Heart left ventricle (tissue), 16 donors: Measurements from ENCODE around the gene CYB5R4. TPM values are rescaled to one million over a fixed set of nuclear protein-coding genes. Genes with fewer than 3 reads are reported as not detected.

Experiments
- ATAC-seq, 4 donors: fragments of 200-7000 bp; cut with Tn5 transposase; one replicate each; pipeline ENCODE4 v1.9.1; 2020 to 2022; ENCODE audit warnings: moderate library complexity in 4 of 4, mild to moderate bottlenecking in 3 of 4, moderate number of reproducible peaks in 1 of 4
- DNase-seq, 5 donors: peaks; one replicate each; pipeline ENCODE4 v3.0.0-alpha.2; 2020
- H3K27ac ChIP-seq, 12 donors: fragments of 200-600 bp; sonication (generic) in 4 of 12; one replicate each; pipeline versions ENCODE4 v1.5.0 to v1.8.0; 2016 to 2022; ENCODE audit warnings: mild to moderate bottlenecking in 2 of 12
- H3K27me3 ChIP-seq, 9 donors: fragments of 200-600 bp; sonication (generic) in 2 of 9; one replicate each; pipeline versions ENCODE4 v1.5.1 to v1.8.0; 2016 to 2022; ENCODE audit warnings: mild to moderate bottlenecking in 3 of 9
- H3K36me3 ChIP-seq, 9 donors: fragments of 200-600 bp; sonication (generic) in 2 of 9; one replicate each; pipeline versions ENCODE4 v1.5.0 to v1.8.0; 2018 to 2022; ENCODE audit warnings: mild to moderate bottlenecking in 2 of 9
- H3K4me1 ChIP-seq, 12 donors: fragments of 200-600 bp; sonication (generic) in 4 of 12; one replicate each; pipeline versions ENCODE4 v1.5.0 to v1.8.0; 2016 to 2022; ENCODE audit warnings: mild to moderate bottlenecking in 3 of 12
- H3K4me3 ChIP-seq, 12 donors: fragments of 200-600 bp; sonication (generic) in 4 of 12; one replicate each; pipeline versions ENCODE4 v1.5.0 to v1.8.0; 2017 to 2022; ENCODE audit warnings: mild to moderate bottlenecking in 9 of 12, moderate library complexity in 4 of 12
- H3K9me3 ChIP-seq, 12 donors: fragments of 200-600 bp; sonication (generic) in 4 of 12; one replicate each; pipeline versions ENCODE4 v1.5.0 to v1.8.0; 2016 to 2022; ENCODE audit warnings: mild to moderate bottlenecking in 1 of 12
- POLR2A ChIP-seq, 2 donors: fragments of 450-650 bp; IDR thresholded peaks; one replicate each; pipeline ENCODE4 v1.6.1; 2017; ENCODE audit warnings: antibody characterized with exemption in 2 of 2, mild to moderate bottlenecking in 2 of 2, moderate library complexity in 2 of 2
- WGBS, 4 donors: extraction: QIAGEN DNeasy Blood & Tissue Kit in 2 of 4; methylation state at CpG; one replicate each; pipeline versions ENCODE4 v1.1.5 to v1.1.7; 2013 to 2018; 5-methylcytosine and 5-hydroxymethylcytosine counted together
- intact Hi-C, 10 donors: fragments of 100-400 bp; cut with DNase I; formaldehyde crosslinking; loops; one replicate each; pipeline versions ENCODE4 v1.11.1 to v1.14.2; 2022
- polyA plus RNA-seq, 2 donors: library from polyadenylated mRNA; stranded (reverse); fragments of 200-250 nt; gene quantifications; one replicate each; pipeline ENCODE4 v1.2.3, GENCODE V29; 2013
- total RNA-seq, 9 donors: library from RNA; depleted of rRNA in 2 of 9; stranded (reverse); fragments of >200 nt in 2 of 9; fragmentation: NEBNext Ultra II Directional in 3 of 9; extraction: Animal tissue kit (Norgen Biotek cat#: 25700) in 3 of 9; gene quantifications; one replicate each; pipeline versions ENCODE4 v1.1.0 to v1.2.4, GENCODE V29; 2016 to 2023
- TF ChIP-seq, protein P1 (sequence below), 12 donors: fragments of 200-600 bp; sonication (generic) in 4 of 12; IDR thresholded peaks; one replicate each; pipeline versions ENCODE4 v1.5.0 to v1.8.0; 2018 to 2022; ENCODE audit warnings: antibody characterized with exemption in 12 of 12, mild to moderate bottlenecking in 5 of 12
- donor health status: ischemic (EF 13 %, LVEDD 7.1; RV severe dilation, severe dysfunction).
- donor health status: healthy with polysubstance abuse.
- donor health status: DM: no; HTN: yes; CAD: no.
- donor health status: DM: no; HTN: no; CAD: no.
- donor health status: ischemic (EF 25% LVEDD 6.9; RV normal size, moderate dysfunction).
- donor health status: ischemic (EF 25% LVEDD 5.7; RV mildly dilated, moderate dysfunction).
- donor health status: healthy.
- donor health status: DM: yes; HTN: yes; CAD: no.
- donor health status: ischemic (EF 35%, LVEDD 5.7; RV mildly dilated, moderate dysfunction).
- donor health status: nonischemic (EF 11% LVEDD 7.7; RV severe dilation, severe dysfunction).
- donor health status: DM: yes; HTN: yes; CAD: no.
- donor health status: PGD.
- donor health status: ischemic (EF 29% LVEDD 5.4; RV normal size, mild dysfunction).
- donor health status: nonischemic (EF 23%, LVEDD 6.1; RV moderate dilation, normal function).

The CYB5R4 gene
- total and polyA plus RNA-seq, 11 donors: 1.3 to 29.0 (median 15.6) TPM

DNA sequence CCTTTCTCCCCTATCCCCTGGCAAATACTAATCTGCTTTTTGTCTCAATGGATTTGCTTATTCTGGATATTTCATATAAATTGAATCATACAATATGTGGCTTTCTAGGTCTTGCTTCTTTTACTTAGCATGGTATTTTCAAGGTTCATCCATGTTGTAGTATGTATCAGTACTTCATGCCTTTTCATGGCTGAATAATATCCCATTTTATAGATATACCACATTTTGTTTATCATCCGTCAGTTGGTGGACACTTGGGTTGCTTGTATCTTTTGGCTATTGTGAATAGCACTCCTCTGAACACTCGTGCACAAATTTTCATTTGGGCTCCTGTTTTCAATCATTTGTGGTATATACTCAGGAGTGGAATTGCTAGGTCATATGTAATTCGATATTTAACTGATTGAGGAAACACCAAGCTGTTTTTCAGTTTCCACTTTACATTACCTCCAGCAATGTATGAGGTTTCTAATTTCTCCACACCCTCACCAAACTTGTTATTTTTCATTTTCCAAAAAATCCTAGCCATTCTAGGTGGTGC lies 36.8 kb upstream of the CYB5R4 start:
- intact Hi-C loops: no loop called here
- TF ChIP-seq, protein P1, sequence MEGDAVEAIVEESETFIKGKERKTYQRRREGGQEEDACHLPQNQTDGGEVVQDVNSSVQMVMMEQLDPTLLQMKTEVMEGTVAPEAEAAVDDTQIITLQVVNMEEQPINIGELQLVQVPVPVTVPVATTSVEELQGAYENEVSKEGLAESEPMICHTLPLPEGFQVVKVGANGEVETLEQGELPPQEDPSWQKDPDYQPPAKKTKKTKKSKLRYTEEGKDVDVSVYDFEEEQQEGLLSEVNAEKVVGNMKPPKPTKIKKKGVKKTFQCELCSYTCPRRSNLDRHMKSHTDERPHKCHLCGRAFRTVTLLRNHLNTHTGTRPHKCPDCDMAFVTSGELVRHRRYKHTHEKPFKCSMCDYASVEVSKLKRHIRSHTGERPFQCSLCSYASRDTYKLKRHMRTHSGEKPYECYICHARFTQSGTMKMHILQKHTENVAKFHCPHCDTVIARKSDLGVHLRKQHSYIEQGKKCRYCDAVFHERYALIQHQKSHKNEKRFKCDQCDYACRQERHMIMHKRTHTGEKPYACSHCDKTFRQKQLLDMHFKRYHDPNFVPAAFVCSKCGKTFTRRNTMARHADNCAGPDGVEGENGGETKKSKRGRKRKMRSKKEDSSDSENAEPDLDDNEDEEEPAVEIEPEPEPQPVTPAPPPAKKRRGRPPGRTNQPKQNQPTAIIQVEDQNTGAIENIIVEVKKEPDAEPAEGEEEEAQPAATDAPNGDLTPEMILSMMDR (IDR thresholded peaks at IDR 0.05): no peak
- TF ChIP-seq POLR2A (IDR thresholded peaks at IDR 0.05): no peak
- Histone ChIP-seq H3K4me1 (no peaks in the 10 kb centered on the region), H3K36me3 (no peaks in the 10 kb centered on the region), H3K27ac (no peak overlapping the region), H3K27me3 (no peaks in the 10 kb centered on the region), H3K9me3 (peaks cover 0 to 6% (median 0%) of the 10 kb centered on the region in 12 donors), H3K4me3 (no peak overlapping the region)
- ATAC-seq: no peak
- no peak for DNase-seq
- WGBS, 4 donors: 68 to 76% (median 73%) methylated on average over 3 of the region's 3 CpGs

DNA sequence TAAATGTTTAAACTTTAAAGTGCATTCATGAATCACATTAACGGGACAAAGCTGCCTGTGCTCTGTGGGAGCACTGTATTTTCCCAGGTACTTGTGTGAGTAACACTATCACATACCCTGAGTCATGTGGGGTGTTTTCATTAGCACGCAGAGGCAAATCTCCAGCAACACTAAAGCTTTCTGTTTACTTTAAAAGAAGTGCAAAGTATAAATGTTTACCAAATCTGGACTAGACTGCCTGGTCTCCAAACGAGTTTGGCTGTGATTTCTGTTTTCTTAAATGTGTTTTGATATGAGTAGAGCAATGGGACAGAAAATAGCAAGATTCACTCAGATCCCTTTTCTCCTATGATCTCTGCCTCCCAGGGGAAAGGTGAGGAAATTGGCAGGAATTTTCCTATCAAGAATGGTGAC lies 35.1 kb upstream of the CYB5R4 start:
- H3K4me1 ChIP-seq: no peaks in the 10 kb centered on the region
- DNase-seq (no peak), ATAC-seq (no peak)
- no peak overlapping the region for H3K4me3 ChIP-seq
- H3K36me3 ChIP-seq: no peaks in the 10 kb centered on the region
- peaks cover 0 to 6% (median 0%) of the 10 kb centered on the region in 12 donors for H3K9me3 ChIP-seq
- intact Hi-C loops: no loop called here
- H3K27me3 ChIP-seq: no peaks in the 10 kb centered on the region
- 7 to 26% (median 24%) methylated on average over 3 of the region's 3 CpGs for WGBS, 4 donors
- TF ChIP-seq, protein P1 (IDR thresholded peaks at IDR 0.05): no peak
- no peak for TF ChIP-seq POLR2A (IDR thresholded peaks at IDR 0.05)
- no peak overlapping the region for H3K27ac ChIP-seq

DNA sequence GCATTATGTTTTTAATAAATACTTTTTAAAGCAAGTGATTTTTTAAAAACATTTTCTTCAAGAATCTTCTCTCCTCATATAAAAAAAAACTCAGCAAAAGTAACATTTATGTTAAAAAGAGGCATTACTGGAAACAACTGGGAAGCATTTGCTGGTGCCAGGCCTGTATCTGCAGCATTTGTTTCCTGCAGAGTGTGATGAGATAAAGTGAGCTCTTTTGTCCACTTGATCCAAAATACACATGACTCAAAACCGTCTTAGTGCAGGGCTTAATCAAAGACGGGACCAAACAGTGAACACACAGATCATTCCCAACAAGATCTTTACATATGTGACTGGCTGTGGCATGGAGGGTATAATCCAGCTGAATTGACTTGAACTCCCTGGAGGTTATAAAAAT lies 34.7 kb upstream of the CYB5R4 start:
- intact Hi-C loops: no loop called here
- Histone ChIP-seq H3K36me3 (no peaks in the 10 kb centered on the region), H3K27ac (no peak overlapping the region), H3K9me3 (peaks cover 0 to 6% (median 0%) of the 10 kb centered on the region in 12 donors), H3K4me1 (no peaks in the 10 kb centered on the region), H3K4me3 (no peak overlapping the region), H3K27me3 (no peaks in the 10 kb centered on the region)
- DNase-seq: no peak
- ATAC-seq: no peak
- WGBS, 4 donors: 0 to 11% (median 7%) methylated on average over 2 of the region's 2 CpGs
- TF ChIP-seq POLR2A (IDR thresholded peaks at IDR 0.05): no peak
- TF ChIP-seq, protein P1 (IDR thresholded peaks at IDR 0.05): no peak

DNA sequence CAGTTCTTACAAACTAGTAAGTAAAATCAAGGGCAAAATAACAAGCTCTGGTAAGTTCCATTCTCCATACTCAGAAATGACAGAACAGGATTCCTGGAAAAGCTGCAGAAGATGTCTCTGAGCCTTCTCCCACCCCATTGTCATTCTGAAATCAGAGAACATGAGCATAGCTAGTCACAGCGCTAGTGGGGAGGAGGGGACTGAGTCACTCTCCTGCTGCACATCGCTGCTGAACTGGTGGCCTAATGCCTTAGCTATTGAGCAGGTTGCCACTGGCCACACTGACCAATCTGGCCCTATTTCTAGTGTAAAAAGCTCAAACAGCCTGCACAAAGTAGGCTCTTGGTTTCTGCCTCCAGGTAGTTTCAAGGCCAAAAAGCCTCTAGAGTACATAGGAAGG lies 32.4 kb upstream of the CYB5R4 start:
- Histone ChIP-seq H3K4me3 (no peak overlapping the region), H3K9me3 (peaks cover 0 to 6% (median 0%) of the 10 kb centered on the region in 12 donors), H3K36me3 (no peaks in the 10 kb centered on the region), H3K27me3 (peaks cover 0 to 4% (median 0%) of the 10 kb centered on the region in 9 donors), H3K4me1 (no peaks in the 10 kb centered on the region), H3K27ac (no peak overlapping the region)
- intact Hi-C loops: no loop called here
- WGBS, 4 donors: 59 to 74% (median 63%) methylated on average over 2 of the region's 2 CpGs
- ATAC-seq (no peak), DNase-seq (no peak)
- TF ChIP-seq POLR2A (IDR thresholded peaks at IDR 0.05): no peak
- TF ChIP-seq, protein P1 (IDR thresholded peaks at IDR 0.05): no peak
